Measurements from ENCODE around the gene FXYD1. TPM values are rescaled to one million over a fixed set of nuclear protein-coding genes. Genes with fewer than 3 reads are reported as not detected.

FXYD1 gene
- total and polyA plus RNA-seq, 2 of the 8 experiments (the other 6 are each of a cell fraction or from before 2014, with no cell fraction given), result 1.6 to 8.1 TPM

DNA sequence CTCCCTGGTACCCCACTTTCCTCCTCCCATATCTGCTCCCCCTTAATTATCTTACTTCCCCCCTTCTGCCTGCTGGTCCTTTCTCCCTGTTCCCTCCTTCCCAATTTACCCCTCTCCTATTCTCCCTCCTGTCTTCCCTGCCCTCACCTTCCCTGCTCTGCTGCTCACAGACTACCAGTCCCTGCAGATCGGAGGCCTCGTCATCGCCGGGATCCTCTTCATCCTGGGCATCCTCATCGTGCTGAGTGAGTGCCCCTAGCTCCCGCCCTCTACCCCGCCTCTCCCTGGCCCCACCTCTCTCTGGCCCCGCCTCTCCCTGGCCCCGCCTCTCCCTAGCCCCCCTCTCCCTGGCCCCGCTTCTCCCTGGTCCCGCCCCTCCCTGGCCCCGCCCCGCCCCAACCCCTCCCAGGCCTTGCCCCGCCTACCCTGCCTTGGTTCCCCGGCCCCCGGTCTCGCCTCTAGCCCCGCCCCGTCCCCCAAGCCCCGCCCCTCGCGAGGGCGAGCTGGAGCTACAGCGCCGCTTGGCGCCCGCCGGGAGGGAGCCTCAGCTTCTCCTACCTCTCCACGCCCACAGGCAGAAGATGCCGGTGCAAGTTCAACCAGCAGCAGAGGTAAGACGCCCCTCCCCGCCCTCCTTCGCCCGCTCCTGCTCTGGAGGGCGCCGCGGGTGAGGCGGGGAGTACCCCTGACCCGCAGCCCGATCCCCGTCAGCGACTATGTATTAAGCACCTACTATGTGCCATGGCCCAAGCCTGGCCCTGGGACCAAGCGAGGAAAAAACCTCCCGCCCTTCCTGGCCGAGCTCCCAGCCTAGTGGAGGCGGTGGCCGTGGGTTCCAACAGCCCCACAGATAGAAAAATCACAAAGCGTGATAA, 2.6 kb downstream of the FXYD1 start (continued):
- TF ChIP-seq CREB1 (IDR thresholded peaks at IDR 0.05), result no peak

All from H1 (cell line).